CD14-positive monocyte (primary cell): ENCODE data around the gene ALDOB. TPM values are rescaled to one million over a fixed set of nuclear protein-coding genes. Genes with fewer than 3 reads are reported as not detected.

ENCODE experiments used
- DNase-seq, 3 donors: peaks; one replicate each; pipeline ENCODE4 v3.0.0-alpha.2; 2011 to 2022
- H2AFZ ChIP-seq: 2 replicates; pipeline ENCODE4 v1.6.0; 2012; ENCODE audit warnings: mild to moderate bottlenecking, low read depth, low read length, inconsistent platforms; ENCODE audit not compliant: insufficient read depth, poor library complexity, severe bottlenecking
- H3K27ac ChIP-seq, 2 donors: 1 replicate in 1 of 2; 2 replicates in 1 of 2; pipeline ENCODE4 v1.5.1; 2012 to 2013; ENCODE audit warnings: low read length in 2 of 2, control low read depth in 1 of 2, inconsistent platforms in 1 of 2, low read depth in 1 of 2, mild to moderate bottlenecking in 1 of 2
- H3K27me3 ChIP-seq, 2 donors: one replicate each; pipeline versions ENCODE4 v1.6.0 to v1.6.1; 2011 to 2013; ENCODE audit warnings: low read length in 2 of 2; ENCODE audit not compliant: control insufficient read depth in 2 of 2, insufficient read depth in 2 of 2
- H3K36me3 ChIP-seq, 2 donors: replicated peaks in 1 of 2; 1 replicate in 1 of 2; 2 replicates in 1 of 2; pipeline versions ENCODE4 v1.5.1 to v1.6.1; 2012 to 2013; ENCODE audit warnings: low read length in 2 of 2, control low read depth in 1 of 2, inconsistent platforms in 1 of 2, mild to moderate bottlenecking in 1 of 2; ENCODE audit not compliant: insufficient read depth in 2 of 2, control insufficient read depth in 1 of 2
- H3K4me1 ChIP-seq, 2 donors: 1 replicate in 1 of 2; 2 replicates in 1 of 2; pipeline versions ENCODE4 v1.5.1 to v1.6.1; 2012 to 2013; ENCODE audit warnings: low read length in 2 of 2, control low read depth in 1 of 2, inconsistent platforms in 1 of 2, mild to moderate bottlenecking in 1 of 2, moderate library complexity in 1 of 2; ENCODE audit not compliant: insufficient read depth in 2 of 2, control insufficient read depth in 1 of 2
- H3K4me2 ChIP-seq: replicated peaks from 2 replicates; pipeline ENCODE3; 2012; ENCODE audit warnings: low read length, moderate library complexity, mild to moderate bottlenecking; ENCODE audit not compliant: poor library complexity, severe bottlenecking; ENCODE audit errors: extremely low read depth
- H3K4me3 ChIP-seq, 3 experiments: fragments of 200-600 bp in 1 of 3; sonication (generic) in 1 of 3; replicated peaks in 1 of 3; 1 replicate in 2 of 3; 2 replicates in 1 of 3; pipeline ENCODE4 v1.5.1; 2011 to 2013; ENCODE audit warnings: low read length in 3 of 3, mild to moderate bottlenecking in 3 of 3, control low read depth in 2 of 3, low read depth in 2 of 3, inconsistent platforms in 1 of 3, moderate library complexity in 1 of 3
- H3K79me2 ChIP-seq: 2 replicates; pipeline ENCODE4 v1.6.0; 2012; ENCODE audit warnings: mild to moderate bottlenecking, control low read depth, inconsistent platforms, low read length, moderate library complexity; ENCODE audit not compliant: insufficient read depth
- H3K9ac ChIP-seq: 2 replicates; pipeline ENCODE4 v1.6.0; 2017; ENCODE audit warnings: low read length, mild to moderate bottlenecking; ENCODE audit not compliant: insufficient read depth, poor library complexity, severe bottlenecking
- H3K9me3 ChIP-seq, 2 donors: replicated peaks in 1 of 2; 1 replicate in 1 of 2; 2 replicates in 1 of 2; pipeline versions ENCODE4 v1.5.1 to v1.6.1; 2012 to 2013; ENCODE audit warnings: low read length in 2 of 2, control low read depth in 1 of 2; ENCODE audit not compliant: control insufficient read depth in 1 of 2, insufficient read depth in 1 of 2
- H4K20me1 ChIP-seq: 2 replicates; pipeline ENCODE4 v1.6.0; 2012; ENCODE audit warnings: mild to moderate bottlenecking, low read length, control low read depth, moderate library complexity; ENCODE audit not compliant: insufficient read depth
- H3K27ac Mint-ChIP-seq, 7 donors: one replicate each; pipeline ENCODE4 v1.8.0; 2020; ENCODE audit warnings: mild to moderate bottlenecking in 7 of 7, mixed read lengths in 7 of 7, moderate library complexity in 6 of 7, inconsistent platforms in 2 of 7
- H3K27me3 Mint-ChIP-seq, 3 donors: one replicate each; pipeline ENCODE4 v1.8.0; 2021 to 2022; ENCODE audit warnings: low read depth in 3 of 3, mild to moderate bottlenecking in 3 of 3, mixed read lengths in 3 of 3, moderate library complexity in 3 of 3, inconsistent platforms in 1 of 3
- H3K36me3 Mint-ChIP-seq, 2 donors: one replicate each; pipeline ENCODE4 v1.8.0; 2020; ENCODE audit warnings: mixed read lengths in 2 of 2, inconsistent platforms in 1 of 2, mild to moderate bottlenecking in 1 of 2
- H3K4me1 Mint-ChIP-seq: one replicate; pipeline ENCODE4 v1.8.0; 2020; ENCODE audit warnings: mild to moderate bottlenecking, mixed read lengths
- H3K4me3 Mint-ChIP-seq, 2 donors: one replicate each; pipeline ENCODE4 v1.8.0; 2020; ENCODE audit warnings: mild to moderate bottlenecking in 2 of 2, mixed read lengths in 2 of 2, moderate library complexity in 1 of 2
- H3K9me3 Mint-ChIP-seq, 7 donors: one replicate each; pipeline ENCODE4 v1.8.0; 2020 to 2022; ENCODE audit warnings: mixed read lengths in 7 of 7, mild to moderate bottlenecking in 6 of 7, moderate library complexity in 6 of 7, inconsistent platforms in 2 of 7
- CTCF ChIP-seq: fragments of 200-600 bp; IDR thresholded peaks from one replicate; pipeline ENCODE4 v1.8.0; 2022; ENCODE audit warnings: antibody characterized with exemption, mild to moderate bottlenecking
- intact Hi-C, 2 donors: fragments of 100-400 bp; cut with micrococcal nuclease; formaldehyde crosslinking; loops; one replicate each; pipeline versions ENCODE4 v1.15.0 to v1.15.1; 2023
- polyA plus RNA-seq, 3 donors: library from polyadenylated mRNA; depleted of rRNA in 1 of 3; unstranded in 2 of 3; stranded (reverse) in 1 of 3; fragments of 300-500 nt in 2 of 3; fragments of >200 nt in 1 of 3; fragmentation: Illumina TruSeq in 2 of 3; gene quantifications; 1 replicate in 2 of 3; 2 replicates in 1 of 3; pipeline ENCODE4 v1.2.3, GENCODE V29; 2012 to 2021

Gene ALDOB
- polyA plus RNA-seq, 3 donors = not detected

DNA sequence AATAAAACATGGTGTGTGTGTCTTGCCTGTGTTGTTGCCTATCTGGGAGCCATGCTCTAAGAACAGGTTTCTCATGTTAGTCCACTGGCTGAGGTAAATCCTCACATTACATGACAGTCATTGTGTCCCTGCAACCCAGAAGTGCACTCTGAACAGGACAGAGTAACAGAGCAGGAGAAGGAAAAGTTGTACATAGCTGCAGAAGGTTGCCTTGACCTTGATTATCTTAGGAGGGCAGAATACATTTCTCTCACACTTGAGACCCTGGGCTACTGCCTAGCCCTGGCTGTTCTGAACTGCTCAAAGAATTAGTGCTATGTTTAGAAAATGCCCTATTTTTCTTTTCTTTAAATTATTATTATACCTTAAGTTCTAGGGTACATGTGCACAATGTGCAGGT is 20.0 kb downstream of the ALDOB start:
- Histone ChIP-seq H3K36me3 (no peaks in the 10 kb centered on the region), H3K4me3 (no peak overlapping the region), H3K9ac (no peak overlapping the region), H3K4me2 (no peak overlapping the region), H3K27me3 (no peaks in the 10 kb centered on the region), H3K4me1 (no peaks in the 10 kb centered on the region), H3K9me3 (peaks cover 14 to 52% of the 10 kb centered on the region in 2 donors), H2AFZ (no peak overlapping the region), H4K20me1 (no peaks in the 10 kb centered on the region), H3K27ac (no peak overlapping the region), H3K79me2 (no peaks in the 10 kb centered on the region)
- Mint-ChIP-seq H3K4me1 (no peaks in the 10 kb centered on the region), H3K36me3 (no peaks in the 10 kb centered on the region), H3K9me3 (peaks cover 27 to 46% (median 34%) of the 10 kb centered on the region in 7 donors), H3K27ac (peak overlapping the region in 1 of 7 donors; percentile 21), H3K27me3 (peaks cover 0 to 1% (median 0%) of the 10 kb centered on the region in 3 donors), H3K4me3 (no peak overlapping the region)
- intact Hi-C loops = no loop called here
- DNase-seq = no peak
- TF ChIP-seq CTCF = no peak

DNA sequence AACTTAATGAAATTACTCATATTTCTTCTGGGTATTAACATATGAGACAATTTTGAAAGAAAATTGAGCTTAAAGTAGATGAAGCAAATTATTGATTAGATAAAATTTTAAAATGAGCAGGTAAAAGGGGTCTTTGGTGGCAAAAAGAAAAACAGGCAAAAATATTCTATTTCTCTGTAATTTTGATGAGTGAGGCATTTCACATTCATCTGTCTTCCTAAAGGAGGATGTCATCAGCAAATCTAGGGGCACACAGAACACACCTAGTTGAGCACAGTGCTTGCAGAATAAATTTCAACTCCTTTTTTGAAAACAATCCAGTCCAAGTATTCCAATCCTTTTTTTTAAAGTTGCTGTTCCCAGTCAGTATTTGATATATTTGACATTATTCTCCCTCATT is 20.7 kb downstream of the ALDOB start:
- Histone ChIP-seq H3K4me3 (no peak overlapping the region), H3K4me2 (no peak overlapping the region), H3K27ac (no peak overlapping the region), H4K20me1 (no peaks in the 10 kb centered on the region), H3K79me2 (no peaks in the 10 kb centered on the region), H3K9me3 (peaks cover 14 to 59% of the 10 kb centered on the region in 2 donors), H3K9ac (no peak overlapping the region), H3K4me1 (no peaks in the 10 kb centered on the region), H2AFZ (no peak overlapping the region), H3K36me3 (no peaks in the 10 kb centered on the region), H3K27me3 (no peaks in the 10 kb centered on the region)
- intact Hi-C loops = no loop called here
- Mint-ChIP-seq H3K4me3 (no peak overlapping the region), H3K27ac (no peak overlapping the region), H3K9me3 (peaks cover 27 to 52% (median 36%) of the 10 kb centered on the region in 7 donors), H3K36me3 (no peaks in the 10 kb centered on the region), H3K27me3 (peaks cover 0 to 1% (median 0%) of the 10 kb centered on the region in 3 donors), H3K4me1 (no peaks in the 10 kb centered on the region)
- DNase-seq = no peak
- no peak for TF ChIP-seq CTCF
